ENCODE measurements around the gene SLC36A2.

The SLC36A2 gene

GRCh38 chr5:151351671-151352070 lies 4.3 kb upstream of the SLC36A2 start:
- Histone ChIP-seq H3K9me3 (ENCODE audit: low read length) (no peaks in the 10 kb centered on the region), H2AFZ (ENCODE audit: low read depth, low read length) (no peak overlapping the region), H3K4me3 (ENCODE audit: low read length) (no peak overlapping the region), H3K27me3 (ENCODE audit: insufficient read depth, low read length) (peaks cover 16% of the 10 kb centered on the region), H3K36me3 (ENCODE audit: insufficient read depth, low read length) (no peaks in the 10 kb centered on the region), H3K4me1 (ENCODE audit: insufficient read depth, low read length) (no peaks in the 10 kb centered on the region)

GRCh38 chr5:151348789-151349188 lies 1.4 kb upstream of the SLC36A2 start:
- Histone ChIP-seq H2AFZ (ENCODE audit: low read depth, low read length) (no peak overlapping the region), H3K36me3 (ENCODE audit: insufficient read depth, low read length) (no peaks in the 10 kb centered on the region), H3K27me3 (ENCODE audit: insufficient read depth, low read length) (peaks cover 25% of the 10 kb centered on the region), H3K4me1 (ENCODE audit: insufficient read depth, low read length) (no peaks in the 10 kb centered on the region), H3K4me3 (ENCODE audit: low read length) (no peak overlapping the region), H3K9me3 (ENCODE audit: low read length) (no peaks in the 10 kb centered on the region)

- Histone ChIP-seq H3K27me3 (ENCODE audit: insufficient read depth, low read length) (peaks cover 25% of the 10 kb centered on the region), H2AFZ (ENCODE audit: low read depth, low read length) (no peak overlapping the region), H3K4me1 (ENCODE audit: insufficient read depth, low read length) (no peaks in the 10 kb centered on the region), H3K36me3 (ENCODE audit: insufficient read depth, low read length) (no peaks in the 10 kb centered on the region), H3K4me3 (ENCODE audit: low read length) (no peak overlapping the region), H3K9me3 (ENCODE audit: low read length) (no peaks in the 10 kb centered on the region)
Observed at GRCh38 chr5:151345808-151346478, 1.4 kb downstream of the SLC36A2 start.

GRCh38 chr5:151345187-151345807 lies 2.1 kb downstream of the SLC36A2 start:
- H3K9me3 ChIP-seq (ENCODE audit: low read length): no peaks in the 10 kb centered on the region
- H3K4me1 ChIP-seq (ENCODE audit: insufficient read depth, low read length): no peaks in the 10 kb centered on the region
- H3K27me3 ChIP-seq (ENCODE audit: insufficient read depth, low read length): peaks cover 25% of the 10 kb centered on the region
- no peak overlapping the region for H2AFZ ChIP-seq (ENCODE audit: low read depth, low read length)
- H3K4me3 ChIP-seq (ENCODE audit: low read length): no peak overlapping the region
- H3K36me3 ChIP-seq (ENCODE audit: insufficient read depth, low read length): no peaks in the 10 kb centered on the region

- H3K9me3 ChIP-seq (ENCODE audit: low read length): no peaks in the 10 kb centered on the region
- peaks cover 25% of the 10 kb centered on the region for H3K27me3 ChIP-seq (ENCODE audit: insufficient read depth, low read length)
- no peak overlapping the region for H3K4me3 ChIP-seq (ENCODE audit: low read length)
- no peak overlapping the region for H2AFZ ChIP-seq (ENCODE audit: low read depth, low read length)
- no peaks in the 10 kb centered on the region for H3K36me3 ChIP-seq (ENCODE audit: insufficient read depth, low read length)
- no peaks in the 10 kb centered on the region for H3K4me1 ChIP-seq (ENCODE audit: insufficient read depth, low read length)
Observed at GRCh38 chr5:151344088-151344487, 3.3 kb downstream of the SLC36A2 start.

- Histone ChIP-seq H3K36me3 (ENCODE audit: insufficient read depth, low read length) (no peaks in the 10 kb centered on the region), H3K4me3 (ENCODE audit: low read length) (no peak overlapping the region), H3K27me3 (ENCODE audit: insufficient read depth, low read length) (no peaks in the 10 kb centered on the region), H2AFZ (ENCODE audit: low read depth, low read length) (no peak overlapping the region), H3K9me3 (ENCODE audit: low read length) (no peaks in the 10 kb centered on the region), H3K4me1 (ENCODE audit: insufficient read depth, low read length) (no peaks in the 10 kb centered on the region)
Observed at GRCh38 chr5:151340004-151340403, 7.4 kb downstream of the SLC36A2 start.

- H3K36me3 ChIP-seq (ENCODE audit: insufficient read depth, low read length): no peaks in the 10 kb centered on the region
- H3K9me3 ChIP-seq (ENCODE audit: low read length): no peaks in the 10 kb centered on the region
- H3K27me3 ChIP-seq (ENCODE audit: insufficient read depth, low read length): no peaks in the 10 kb centered on the region
- no peak overlapping the region for H2AFZ ChIP-seq (ENCODE audit: low read depth, low read length)
- H3K4me1 ChIP-seq (ENCODE audit: insufficient read depth, low read length): no peaks in the 10 kb centered on the region
- no peak overlapping the region for H3K4me3 ChIP-seq (ENCODE audit: low read length)
Observed at GRCh38 chr5:151338734-151339133, 8.6 kb downstream of the SLC36A2 start.

GRCh38 chr5:151332857-151333256 lies 14.5 kb downstream of the SLC36A2 start:
- Histone ChIP-seq H3K9me3 (ENCODE audit: low read length) (no peaks in the 10 kb centered on the region), H2AFZ (ENCODE audit: low read depth, low read length) (no peak overlapping the region), H3K27me3 (ENCODE audit: insufficient read depth, low read length) (no peaks in the 10 kb centered on the region), H3K4me1 (ENCODE audit: insufficient read depth, low read length) (no peaks in the 10 kb centered on the region), H3K36me3 (ENCODE audit: insufficient read depth, low read length) (no peaks in the 10 kb centered on the region), H3K4me3 (ENCODE audit: low read length) (no peak overlapping the region)

GRCh38 chr5:151328734-151329133 lies 18.6 kb downstream of the SLC36A2 start:
- H3K27me3 ChIP-seq (ENCODE audit: insufficient read depth, low read length): no peaks in the 10 kb centered on the region
- H3K9me3 ChIP-seq (ENCODE audit: low read length): no peaks in the 10 kb centered on the region
- H3K36me3 ChIP-seq (ENCODE audit: insufficient read depth, low read length): no peaks in the 10 kb centered on the region
- H2AFZ ChIP-seq (ENCODE audit: low read depth, low read length): no peak overlapping the region
- H3K4me3 ChIP-seq (ENCODE audit: low read length): no peak overlapping the region
- H3K4me1 ChIP-seq (ENCODE audit: insufficient read depth, low read length): no peaks in the 10 kb centered on the region

- H3K9me3 ChIP-seq (ENCODE audit: low read length): no peaks in the 10 kb centered on the region
- H3K4me1 ChIP-seq (ENCODE audit: insufficient read depth, low read length): no peaks in the 10 kb centered on the region
- no peaks in the 10 kb centered on the region for H3K27me3 ChIP-seq (ENCODE audit: insufficient read depth, low read length)
- no peak overlapping the region for H2AFZ ChIP-seq (ENCODE audit: low read depth, low read length)
- no peaks in the 10 kb centered on the region for H3K36me3 ChIP-seq (ENCODE audit: insufficient read depth, low read length)
- no peak overlapping the region for H3K4me3 ChIP-seq (ENCODE audit: low read length)
Observed at GRCh38 chr5:151327585-151327984, 19.8 kb downstream of the SLC36A2 start.

- H3K36me3 ChIP-seq (ENCODE audit: insufficient read depth, low read length): no peaks in the 10 kb centered on the region
Observed at GRCh38 chr5:151326266-151326665, 21.1 kb downstream of the SLC36A2 start.

GRCh38 chr5:151320481-151320880 lies 26.9 kb downstream of the SLC36A2 start:
- Histone ChIP-seq H3K4me3 (ENCODE audit: low read length) (no peak overlapping the region), H3K27me3 (ENCODE audit: insufficient read depth, low read length) (no peaks in the 10 kb centered on the region), H2AFZ (ENCODE audit: low read depth, low read length) (no peak overlapping the region), H3K9me3 (ENCODE audit: low read length) (no peaks in the 10 kb centered on the region), H3K36me3 (ENCODE audit: insufficient read depth, low read length) (no peaks in the 10 kb centered on the region), H3K4me1 (ENCODE audit: insufficient read depth, low read length) (peaks cover 5% of the 10 kb centered on the region)

More at GRCh38 chr5:151326266-151326665, 21.1 kb downstream of the SLC36A2 start:
- Histone ChIP-seq H3K9me3 (ENCODE audit: low read length) (no peaks in the 10 kb centered on the region), H3K4me1 (ENCODE audit: insufficient read depth, low read length) (peaks cover 5% of the 10 kb centered on the region), H2AFZ (ENCODE audit: low read depth, low read length) (no peak overlapping the region), H3K4me3 (ENCODE audit: low read length) (no peak overlapping the region), H3K27me3 (ENCODE audit: insufficient read depth, low read length) (no peaks in the 10 kb centered on the region)

GRCh38 chr5:151318850-151319732 lies 28.3 kb downstream of the SLC36A2 start:
- no peaks in the 10 kb centered on the region for H3K36me3 ChIP-seq (ENCODE audit: insufficient read depth, low read length)
- no peak overlapping the region for H2AFZ ChIP-seq (ENCODE audit: low read depth, low read length)
- H3K4me3 ChIP-seq (ENCODE audit: low read length): no peak overlapping the region
- no peaks in the 10 kb centered on the region for H3K27me3 ChIP-seq (ENCODE audit: insufficient read depth, low read length)
- peaks cover 5% of the 10 kb centered on the region for H3K4me1 ChIP-seq (ENCODE audit: insufficient read depth, low read length)
- H3K9me3 ChIP-seq (ENCODE audit: low read length): no peaks in the 10 kb centered on the region
